Measurements from ENCODE around the gene RFC5.
"Not testable (repeated sequence)": the region's sequence is repeated elsewhere in the genome, so short reads cannot be mapped to it uniquely, and the experiment has no call there.

Gene RFC5

GRCh38 chr12:118070650-118071049, 54.1 kb downstream of the RFC5 start:
- TF ChIP-seq CTCF (IDR thresholded peaks at IDR 0.05; ENCODE audit: insufficient read depth, low read length), result no peak
- no peak for TF ChIP-seq SPI1 (IDR thresholded peaks at IDR 0.05; ENCODE audit: borderline replicate concordance, low read depth)
- TF ChIP-seq POLR2AphosphoS5 (IDR thresholded peaks at IDR 0.05; ENCODE audit: low read depth), result no peak
- TF ChIP-seq REST (IDR thresholded peaks at IDR 0.05; ENCODE audit: insufficient replicate concordance, low read depth), result no peak
- no peak for TF ChIP-seq GABPA (IDR thresholded peaks at IDR 0.05; ENCODE audit: low read depth)
- no peak for DNase-seq (ENCODE audit: low read depth in 1 of 2, low spot score in 1 of 2)
- no peak overlapping the region for H3K4me3 ChIP-seq (replicated peaks; ENCODE audit: insufficient read depth, low read length)
- H3K27ac ChIP-seq (replicated peaks), result no peak overlapping the region
- no peaks in the 10 kb centered on the region for H3K27me3 ChIP-seq (ENCODE audit: insufficient read depth, poor library complexity, severe bottlenecking)

GRCh38 chr12:118073768-118074167, 57.3 kb downstream of the RFC5 start:
- Histone ChIP-seq H3K4me3 (replicated peaks; ENCODE audit: insufficient read depth, low read length) (no peak overlapping the region), H3K27ac (replicated peaks) (no peak overlapping the region), H3K27me3 (ENCODE audit: insufficient read depth, poor library complexity, severe bottlenecking) (no peaks in the 10 kb centered on the region)
- TF ChIP-seq GABPA (IDR thresholded peaks at IDR 0.05; ENCODE audit: low read depth), result no peak
- no peak for TF ChIP-seq CTCF (IDR thresholded peaks at IDR 0.05; ENCODE audit: insufficient read depth, low read length)
- TF ChIP-seq SPI1 (IDR thresholded peaks at IDR 0.05; ENCODE audit: borderline replicate concordance, low read depth), result no peak
- no peak for TF ChIP-seq REST (IDR thresholded peaks at IDR 0.05; ENCODE audit: insufficient replicate concordance, low read depth)
- no peak for TF ChIP-seq POLR2AphosphoS5 (IDR thresholded peaks at IDR 0.05; ENCODE audit: low read depth)
- no peak for DNase-seq (ENCODE audit: low read depth in 1 of 2, low spot score in 1 of 2)

GRCh38 chr12:118081521-118081920, 65.0 kb downstream of the RFC5 start:
- H3K4me3 ChIP-seq (replicated peaks; ENCODE audit: insufficient read depth, low read length); H3K27me3 ChIP-seq (ENCODE audit: insufficient read depth, poor library complexity, severe bottlenecking); H3K27ac ChIP-seq (replicated peaks); DNase-seq (ENCODE audit: low read depth in 1 of 2, low spot score in 1 of 2): not testable (repeated sequence)

Data from HL-60 (cell line).